ENCODE measurements around the gene TTC19.

GRCh38 chr17:16001226-16001897 is 1.7 kb downstream of the TTC19 start:
- TF ChIP-seq POU2F2 (IDR thresholded peaks at IDR 0.05; ENCODE audit: low read depth, low read length) (no peak), POLR2A (IDR thresholded peaks at IDR 0.05; ENCODE audit: low read depth, low read length) (no peak), POLR2AphosphoS5 (IDR thresholded peaks at IDR 0.05; ENCODE audit: low read depth, low read length) (peak; percentile 13; the same call in 1 of the 2 replicates), SPI1 (IDR thresholded peaks at IDR 0.05; ENCODE audit: low read depth, low read length) (no peak; the same call in 1 of the 2 replicates), PAX5 (IDR thresholded peaks at IDR 0.05; ENCODE audit: insufficient read depth, low read length, severe bottlenecking) (no peak)

Measured in GM12891 (cell line).